Measurements from ENCODE around the gene ARRDC1.

ARRDC1 gene

GRCh38 chr9:137630126-137630525, 24.6 kb downstream of the ARRDC1 start:
- no peak for DNase-seq
- peaks cover 5% of the 10 kb centered on the region for H3K36me3 ChIP-seq
- H3K27me3 ChIP-seq (ENCODE audit: insufficient read depth, low read depth, severe bottlenecking), result no peaks in the 10 kb centered on the region
- no peak for TF ChIP-seq CTCF (IDR thresholded peaks at IDR 0.05; ENCODE audit: low read depth, low read length)
- no peaks in the 10 kb centered on the region for H3K9me3 ChIP-seq (ENCODE audit: severe bottlenecking)
- no peak overlapping the region for H3K27ac ChIP-seq
- H3K4me3 ChIP-seq (ENCODE audit: low read depth, low read length), result no peak overlapping the region

DNA sequence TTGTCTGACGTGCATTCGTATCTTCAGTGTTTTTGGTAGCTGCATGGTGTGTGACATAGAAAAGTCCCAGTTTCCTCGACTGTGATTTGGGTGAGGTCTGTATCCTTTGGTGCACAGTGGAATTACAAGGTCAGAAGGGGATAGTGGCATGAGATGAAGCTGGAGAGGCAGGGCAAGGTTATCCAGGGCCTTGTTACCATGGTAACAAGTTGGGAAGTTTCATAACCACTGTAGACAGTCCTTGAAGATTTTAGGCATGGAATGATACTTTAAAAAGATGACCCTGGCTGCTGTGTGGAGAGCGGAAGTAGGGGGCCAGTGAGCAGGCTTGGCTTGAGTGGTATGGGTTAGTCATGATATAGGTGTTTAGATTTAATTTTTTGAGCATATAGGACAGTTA, 25.2 kb downstream of the ARRDC1 start:
- Histone ChIP-seq H3K9me3 (ENCODE audit: severe bottlenecking) (no peaks in the 10 kb centered on the region), H3K36me3 (peaks cover 3% of the 10 kb centered on the region), H3K27ac (no peak overlapping the region), H3K27me3 (ENCODE audit: insufficient read depth, low read depth, severe bottlenecking) (no peaks in the 10 kb centered on the region), H3K4me3 (ENCODE audit: low read depth, low read length) (no peak overlapping the region)
- DNase-seq, result no peak
- no peak for TF ChIP-seq CTCF (IDR thresholded peaks at IDR 0.05; ENCODE audit: low read depth, low read length)

DNA sequence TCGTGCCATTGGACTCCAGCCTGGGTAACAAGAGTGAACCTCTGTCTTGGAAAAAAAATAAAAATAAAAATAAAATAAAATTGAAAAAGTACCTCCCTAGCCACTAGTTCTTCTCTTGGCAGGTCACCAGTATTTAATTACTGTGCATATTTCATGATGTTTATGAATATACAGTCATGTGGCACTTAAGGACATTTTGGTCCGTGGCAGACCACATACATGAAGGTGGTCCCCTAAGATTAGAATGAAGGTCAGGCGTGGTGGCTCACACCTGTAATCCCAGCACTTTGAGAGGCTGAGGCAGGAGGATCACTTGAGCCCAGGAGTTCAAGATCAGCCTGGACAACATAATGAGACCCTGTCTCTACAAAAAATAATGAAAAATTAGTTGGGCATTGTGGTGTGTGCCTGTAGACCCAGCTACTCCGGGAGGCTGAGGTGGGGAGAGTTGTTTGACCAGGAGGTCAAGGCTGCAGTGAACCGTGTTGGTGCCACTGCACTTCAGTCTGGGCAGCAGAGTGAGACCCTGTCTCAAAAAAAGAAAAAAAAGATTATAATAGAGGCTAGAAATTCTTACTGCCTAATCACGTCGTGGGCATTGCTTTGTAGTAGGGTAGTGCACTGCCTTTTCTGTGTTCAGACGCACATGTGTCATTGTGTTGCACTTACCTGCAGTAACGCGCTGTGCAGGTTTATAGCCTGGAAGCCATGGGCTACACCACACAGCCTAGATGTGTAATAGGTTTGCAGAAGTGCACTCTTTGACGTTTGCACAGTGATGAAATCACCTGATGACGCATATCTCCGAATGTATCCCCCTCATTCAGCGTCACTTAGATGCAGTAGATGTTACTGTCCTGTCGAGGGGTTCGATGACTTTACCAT, 26.1 kb downstream of the ARRDC1 start:
- Histone ChIP-seq H3K36me3 (peaks cover 3% of the 10 kb centered on the region), H3K9me3 (ENCODE audit: severe bottlenecking) (no peaks in the 10 kb centered on the region), H3K27me3 (ENCODE audit: insufficient read depth, low read depth, severe bottlenecking) (no peaks in the 10 kb centered on the region), H3K27ac (no peak overlapping the region), H3K4me3 (ENCODE audit: low read depth, low read length) (no peak overlapping the region)
- no peak for DNase-seq
- no peak for TF ChIP-seq CTCF (IDR thresholded peaks at IDR 0.05; ENCODE audit: low read depth, low read length)

DNA sequence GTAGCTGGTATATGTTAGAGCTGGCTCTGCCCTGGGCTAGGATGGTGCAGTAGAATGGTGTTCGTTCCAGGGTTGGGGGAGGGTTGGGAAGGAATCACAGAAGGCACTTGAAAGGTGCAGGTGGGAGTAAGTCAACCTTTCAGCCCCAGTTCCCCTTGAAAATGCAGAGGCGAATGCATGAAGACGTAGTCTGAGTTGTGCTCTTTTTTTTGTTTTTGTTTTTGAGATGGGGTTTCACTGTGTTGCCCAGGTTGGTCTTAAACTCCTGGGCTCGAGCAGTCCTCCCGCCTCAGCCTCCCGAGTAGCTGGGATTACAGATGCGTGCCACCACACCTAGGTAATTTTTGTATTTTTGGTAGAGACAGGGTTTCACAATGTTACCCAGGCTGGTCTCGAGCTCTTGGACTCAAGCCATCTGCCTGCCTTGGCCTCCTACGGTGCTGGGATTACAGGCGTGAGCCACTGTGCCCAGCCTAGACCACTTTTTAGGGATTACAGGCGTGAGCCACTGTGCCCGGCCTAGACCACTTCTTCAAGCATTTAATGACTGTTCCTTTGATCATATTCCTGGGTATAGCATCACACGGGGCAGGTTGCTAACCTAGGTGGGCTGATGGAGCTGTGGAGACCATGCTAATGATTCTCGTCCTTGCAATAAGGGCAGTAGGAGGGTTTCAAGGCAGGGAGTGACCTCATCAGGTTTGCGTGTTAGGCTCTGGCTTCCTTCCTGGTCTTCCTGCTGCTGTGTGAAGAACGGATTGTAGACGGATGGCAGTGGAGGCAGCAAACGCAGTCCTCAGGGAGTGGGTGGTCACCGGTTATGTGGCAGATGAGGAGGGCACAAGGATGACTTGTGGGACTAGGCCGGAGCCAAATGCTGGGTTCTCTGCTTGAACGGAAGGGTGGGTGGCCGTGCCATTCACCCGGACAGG, 27.0 kb downstream of the ARRDC1 start:
- Histone ChIP-seq H3K27ac (no peak overlapping the region), H3K4me3 (ENCODE audit: low read depth, low read length) (no peak overlapping the region), H3K27me3 (ENCODE audit: insufficient read depth, low read depth, severe bottlenecking) (no peaks in the 10 kb centered on the region), H3K9me3 (ENCODE audit: severe bottlenecking) (no peaks in the 10 kb centered on the region), H3K36me3 (peaks cover 3% of the 10 kb centered on the region)
- no peak for TF ChIP-seq CTCF (IDR thresholded peaks at IDR 0.05; ENCODE audit: low read depth, low read length)
- DNase-seq, result no peak

- DNase-seq, result no peak
- no peak overlapping the region for H3K27ac ChIP-seq
- no peaks in the 10 kb centered on the region for H3K27me3 ChIP-seq (ENCODE audit: insufficient read depth, low read depth, severe bottlenecking)
- H3K9me3 ChIP-seq (ENCODE audit: severe bottlenecking), result no peaks in the 10 kb centered on the region
- no peak overlapping the region for H3K4me3 ChIP-seq (ENCODE audit: low read depth, low read length)
- TF ChIP-seq CTCF (IDR thresholded peaks at IDR 0.05; ENCODE audit: low read depth, low read length), result no peak
- peaks cover 3% of the 10 kb centered on the region; the same call in 1 of the 2 replicates for H3K36me3 ChIP-seq
These were observed 28.5 kb downstream of the ARRDC1 start for GRCh38 chr9:137634016-137634415.
